Effector memory CD4-positive, alpha-beta T cell (primary cell): ENCODE measurements around the gene PIGP.
"Not testable (repeated sequence)": the region's sequence is repeated elsewhere in the genome, so short reads cannot be mapped to it uniquely, and the experiment has no call there.

ENCODE experiments used
- DNase-seq, 3 donors: peaks; one replicate each; pipeline ENCODE4 v3.0.0-alpha.2; 2020
- H3K27ac ChIP-seq: 2 replicates; pipeline ENCODE4 v1.7.0; 2013; ENCODE audit warnings: mild to moderate bottlenecking, low read length, moderate library complexity; ENCODE audit not compliant: insufficient read depth, poor library complexity, severe bottlenecking
- H3K27me3 ChIP-seq: replicated peaks from 2 replicates; pipeline ENCODE4 v1.7.0; 2013; ENCODE audit warnings: mild to moderate bottlenecking, low read length; ENCODE audit not compliant: insufficient read depth, control insufficient read depth, poor library complexity, severe bottlenecking
- H3K36me3 ChIP-seq: 2 replicates; pipeline ENCODE4 v1.7.0; 2013; ENCODE audit warnings: mild to moderate bottlenecking, low read length, moderate library complexity; ENCODE audit not compliant: control insufficient read depth, insufficient read depth
- H3K4me1 ChIP-seq: 2 replicates; pipeline ENCODE4 v1.7.0; 2013; ENCODE audit warnings: low read length, mild to moderate bottlenecking; ENCODE audit not compliant: control insufficient read depth, insufficient read depth, poor library complexity, severe bottlenecking
- H3K4me3 ChIP-seq: 2 replicates; pipeline ENCODE4 v1.7.0; 2013; ENCODE audit warnings: low read length, low read depth, mild to moderate bottlenecking; ENCODE audit not compliant: insufficient read depth, poor library complexity, severe bottlenecking
- H3K9me3 ChIP-seq: 2 replicates; pipeline ENCODE4 v1.7.0; 2013; ENCODE audit warnings: mild to moderate bottlenecking, low read length, moderate library complexity; ENCODE audit not compliant: control insufficient read depth

The PIGP gene

GRCh38 chr21:37064841-37065240 lies 8.0 kb downstream of the PIGP start:
- H3K9me3 ChIP-seq: no peaks in the 10 kb centered on the region
- H3K27ac ChIP-seq: no peak overlapping the region
- H3K36me3 ChIP-seq: no peaks in the 10 kb centered on the region
- no peaks in the 10 kb centered on the region for H3K4me1 ChIP-seq
- DNase-seq: no peak
- H3K27me3 ChIP-seq: no peaks in the 10 kb centered on the region
- no peak overlapping the region for H3K4me3 ChIP-seq

GRCh38 chr21:37063433-37063832 lies 9.4 kb downstream of the PIGP start:
- Histone ChIP-seq H3K27ac (no peak overlapping the region), H3K9me3 (no peaks in the 10 kb centered on the region), H3K4me1 (no peaks in the 10 kb centered on the region), H3K4me3 (no peak overlapping the region), H3K36me3 (no peaks in the 10 kb centered on the region), H3K27me3 (no peaks in the 10 kb centered on the region)
- no peak for DNase-seq

- Histone ChIP-seq H3K4me1 (no peaks in the 10 kb centered on the region), H3K36me3 (no peaks in the 10 kb centered on the region), H3K27me3 (no peaks in the 10 kb centered on the region), H3K9me3 (no peaks in the 10 kb centered on the region), H3K27ac (no peak overlapping the region), H3K4me3 (no peak overlapping the region)
- no peak for DNase-seq
These were observed 10.3 kb downstream of the PIGP start for GRCh38 chr21:37062593-37062935.

- Histone ChIP-seq H3K4me1 (no peaks in the 10 kb centered on the region), H3K9me3 (no peaks in the 10 kb centered on the region), H3K27me3 (no peaks in the 10 kb centered on the region), H3K4me3 (no peak overlapping the region), H3K36me3 (no peaks in the 10 kb centered on the region), H3K27ac (no peak overlapping the region)
- no peak for DNase-seq
These were observed 10.8 kb downstream of the PIGP start for GRCh38 chr21:37061926-37062592.

GRCh38 chr21:37060296-37060695 lies 12.6 kb downstream of the PIGP start:
- DNase-seq: no peak
- Histone ChIP-seq H3K36me3 (no peaks in the 10 kb centered on the region), H3K27me3 (no peaks in the 10 kb centered on the region), H3K4me3 (no peak overlapping the region), H3K27ac (no peak overlapping the region), H3K9me3 (no peaks in the 10 kb centered on the region), H3K4me1 (no peaks in the 10 kb centered on the region)

- H3K27ac ChIP-seq: no peak overlapping the region
- no peak for DNase-seq
These were observed 13.7 kb downstream of the PIGP start for GRCh38 chr21:37059181-37059580.

GRCh38 chr21:37058261-37058660 lies 14.6 kb downstream of the PIGP start:
- no peak for DNase-seq
- no peaks in the 10 kb centered on the region for H3K9me3 ChIP-seq
- H3K36me3 ChIP-seq: no peaks in the 10 kb centered on the region
- H3K27ac ChIP-seq: no peak overlapping the region
- no peak overlapping the region for H3K4me3 ChIP-seq
- H3K4me1 ChIP-seq: no peaks in the 10 kb centered on the region
- H3K27me3 ChIP-seq: no peaks in the 10 kb centered on the region

More at GRCh38 chr21:37059181-37059580, 13.7 kb downstream of the PIGP start:
- Histone ChIP-seq H3K4me3 (no peak overlapping the region), H3K27me3 (no peaks in the 10 kb centered on the region), H3K4me1 (no peaks in the 10 kb centered on the region), H3K9me3 (no peaks in the 10 kb centered on the region), H3K36me3 (no peaks in the 10 kb centered on the region)

- H3K9me3 ChIP-seq: no peaks in the 10 kb centered on the region
- no peaks in the 10 kb centered on the region for H3K4me1 ChIP-seq
- DNase-seq: no peak
- H3K27me3 ChIP-seq: no peaks in the 10 kb centered on the region
- no peak overlapping the region for H3K27ac ChIP-seq
- no peak overlapping the region for H3K4me3 ChIP-seq
- H3K36me3 ChIP-seq: no peaks in the 10 kb centered on the region
These were observed 15.3 kb downstream of the PIGP start for GRCh38 chr21:37057614-37058013.

- Histone ChIP-seq H3K27me3 (no peaks in the 10 kb centered on the region), H3K4me3 (no peak overlapping the region), H3K9me3 (no peaks in the 10 kb centered on the region), H3K27ac (no peak overlapping the region), H3K36me3 (no peaks in the 10 kb centered on the region), H3K4me1 (no peaks in the 10 kb centered on the region)
- no peak for DNase-seq
These were observed 17.5 kb downstream of the PIGP start for GRCh38 chr21:37055271-37055855.

- H3K36me3 ChIP-seq, H3K9me3 ChIP-seq, DNase-seq, H3K27ac ChIP-seq, H3K27me3 ChIP-seq, H3K4me1 ChIP-seq, H3K4me3 ChIP-seq: not testable (repeated sequence)
These were observed 23.1 kb downstream of the PIGP start for GRCh38 chr21:37049741-37050140.
